Nephron progenitor cell (in vitro differentiated cells): ENCODE results near the gene SHROOM3.

Experiments used
- DNase-seq: peaks from one replicate; pipeline ENCODE4 v3.0.0; 2021
- H3K27ac Mint-ChIP-seq: 2 replicates; pipeline ENCODE4 v1.8.0; 2021; ENCODE audit warnings: mild to moderate bottlenecking, moderate library complexity, mixed read lengths
- H3K27me3 Mint-ChIP-seq: 2 replicates; pipeline ENCODE4 v1.8.0; 2021; ENCODE audit warnings: mild to moderate bottlenecking, low read depth, mixed read lengths; ENCODE audit not compliant: poor library complexity
- H3K36me3 Mint-ChIP-seq: 2 replicates; pipeline ENCODE4 v1.8.0; 2021; ENCODE audit warnings: low read depth, mixed read lengths
- H3K4me1 Mint-ChIP-seq: 2 replicates; pipeline ENCODE4 v1.8.0; 2021; ENCODE audit warnings: mixed read lengths
- H3K4me3 Mint-ChIP-seq: 2 replicates; pipeline ENCODE4 v1.8.0; 2021; ENCODE audit warnings: mild to moderate bottlenecking, moderate library complexity, mixed read lengths
- H3K9me3 Mint-ChIP-seq: 2 replicates; pipeline ENCODE4 v1.8.0; 2021; ENCODE audit warnings: mild to moderate bottlenecking, moderate library complexity, mixed read lengths
- TF ChIP-seq, protein P1 (sequence below): fragments of 200-600 bp; sonication (generic); IDR thresholded peaks from 2 replicates; pipeline ENCODE4 v1.5.0; 2021; ENCODE audit warnings: antibody characterized with exemption

Gene SHROOM3

DNA sequence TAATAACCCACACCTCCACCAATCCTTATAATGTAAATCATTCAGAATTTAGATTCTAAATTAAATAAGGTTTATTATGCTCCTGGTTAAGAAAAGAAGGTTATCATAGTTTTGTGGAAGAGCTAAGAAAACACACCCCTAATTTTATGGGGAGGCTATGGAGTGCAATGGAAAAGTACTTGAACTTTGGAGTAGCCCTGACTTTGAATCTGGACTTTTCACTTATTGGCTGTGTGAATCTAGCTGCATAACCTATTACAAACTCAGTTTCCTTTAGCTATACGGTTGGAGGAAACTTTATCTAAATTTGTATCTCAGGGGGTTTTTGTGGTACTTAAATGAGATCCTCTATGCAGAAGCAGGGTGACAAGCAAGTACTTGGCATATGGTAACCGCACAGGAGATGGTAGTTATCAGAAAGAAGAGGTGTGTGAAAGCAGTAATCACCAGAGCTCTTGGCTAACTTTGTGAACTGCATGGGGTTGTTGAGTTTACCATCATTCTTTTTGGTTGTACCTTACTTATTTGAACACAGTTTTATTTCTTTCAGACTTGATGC, 143.1 kb downstream of the SHROOM3 start:
- H3K36me3 Mint-ChIP-seq: peaks cover 13% of the 10 kb centered on the region
- H3K4me1 Mint-ChIP-seq: peaks cover 43% of the 10 kb centered on the region
- TF ChIP-seq, protein P1, sequence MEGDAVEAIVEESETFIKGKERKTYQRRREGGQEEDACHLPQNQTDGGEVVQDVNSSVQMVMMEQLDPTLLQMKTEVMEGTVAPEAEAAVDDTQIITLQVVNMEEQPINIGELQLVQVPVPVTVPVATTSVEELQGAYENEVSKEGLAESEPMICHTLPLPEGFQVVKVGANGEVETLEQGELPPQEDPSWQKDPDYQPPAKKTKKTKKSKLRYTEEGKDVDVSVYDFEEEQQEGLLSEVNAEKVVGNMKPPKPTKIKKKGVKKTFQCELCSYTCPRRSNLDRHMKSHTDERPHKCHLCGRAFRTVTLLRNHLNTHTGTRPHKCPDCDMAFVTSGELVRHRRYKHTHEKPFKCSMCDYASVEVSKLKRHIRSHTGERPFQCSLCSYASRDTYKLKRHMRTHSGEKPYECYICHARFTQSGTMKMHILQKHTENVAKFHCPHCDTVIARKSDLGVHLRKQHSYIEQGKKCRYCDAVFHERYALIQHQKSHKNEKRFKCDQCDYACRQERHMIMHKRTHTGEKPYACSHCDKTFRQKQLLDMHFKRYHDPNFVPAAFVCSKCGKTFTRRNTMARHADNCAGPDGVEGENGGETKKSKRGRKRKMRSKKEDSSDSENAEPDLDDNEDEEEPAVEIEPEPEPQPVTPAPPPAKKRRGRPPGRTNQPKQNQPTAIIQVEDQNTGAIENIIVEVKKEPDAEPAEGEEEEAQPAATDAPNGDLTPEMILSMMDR: no peak
- no peak overlapping the region for H3K4me3 Mint-ChIP-seq
- H3K27me3 Mint-ChIP-seq: peaks cover 6% of the 10 kb centered on the region
- H3K9me3 Mint-ChIP-seq: peaks cover 15% of the 10 kb centered on the region
- no peak overlapping the region for H3K27ac Mint-ChIP-seq
- no peak for DNase-seq

DNA sequence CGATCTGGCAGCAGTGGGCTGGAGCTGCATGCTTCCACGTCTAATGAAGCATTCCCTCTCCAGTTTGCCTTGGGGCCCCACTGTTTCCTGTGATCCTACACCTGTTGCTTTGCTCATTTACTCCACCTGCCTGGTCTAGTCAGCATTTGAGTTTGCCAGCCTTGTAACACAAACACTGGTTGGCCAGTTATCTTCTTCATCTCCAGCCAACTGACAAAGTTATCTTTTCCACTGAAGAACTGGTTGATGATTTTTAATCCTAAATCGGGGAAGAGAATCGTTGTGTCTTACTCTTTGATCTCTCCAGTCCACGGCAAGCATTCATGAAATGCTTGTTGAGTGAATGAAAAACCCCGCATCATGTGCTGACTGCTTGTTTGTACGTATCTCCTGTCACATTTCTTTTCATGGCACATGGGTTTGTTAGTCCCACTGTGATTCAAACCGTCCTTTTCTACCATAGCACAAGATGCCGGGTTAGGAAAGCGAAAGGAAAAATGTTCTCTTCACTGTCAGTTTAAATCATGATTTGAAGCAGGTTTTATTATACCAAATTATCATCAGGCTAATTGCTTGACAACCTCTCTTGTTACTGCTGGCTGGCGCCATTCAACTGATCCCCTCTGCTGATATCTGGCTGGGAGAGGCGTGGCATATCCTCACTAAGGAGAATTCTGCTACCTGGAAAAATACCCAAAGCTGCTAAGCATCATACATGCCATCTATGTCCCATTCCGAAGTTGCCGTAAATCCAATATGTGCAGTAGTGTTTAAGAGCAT, 144.8 kb downstream of the SHROOM3 start:
- Mint-ChIP-seq H3K27ac (no peak overlapping the region), H3K4me3 (no peak overlapping the region), H3K27me3 (peaks cover 3% of the 10 kb centered on the region), H3K36me3 (peaks cover 5% of the 10 kb centered on the region), H3K4me1 (peaks cover 46% of the 10 kb centered on the region), H3K9me3 (peaks cover 9% of the 10 kb centered on the region)
- no peak for DNase-seq
- TF ChIP-seq, protein P1: no peak

DNA sequence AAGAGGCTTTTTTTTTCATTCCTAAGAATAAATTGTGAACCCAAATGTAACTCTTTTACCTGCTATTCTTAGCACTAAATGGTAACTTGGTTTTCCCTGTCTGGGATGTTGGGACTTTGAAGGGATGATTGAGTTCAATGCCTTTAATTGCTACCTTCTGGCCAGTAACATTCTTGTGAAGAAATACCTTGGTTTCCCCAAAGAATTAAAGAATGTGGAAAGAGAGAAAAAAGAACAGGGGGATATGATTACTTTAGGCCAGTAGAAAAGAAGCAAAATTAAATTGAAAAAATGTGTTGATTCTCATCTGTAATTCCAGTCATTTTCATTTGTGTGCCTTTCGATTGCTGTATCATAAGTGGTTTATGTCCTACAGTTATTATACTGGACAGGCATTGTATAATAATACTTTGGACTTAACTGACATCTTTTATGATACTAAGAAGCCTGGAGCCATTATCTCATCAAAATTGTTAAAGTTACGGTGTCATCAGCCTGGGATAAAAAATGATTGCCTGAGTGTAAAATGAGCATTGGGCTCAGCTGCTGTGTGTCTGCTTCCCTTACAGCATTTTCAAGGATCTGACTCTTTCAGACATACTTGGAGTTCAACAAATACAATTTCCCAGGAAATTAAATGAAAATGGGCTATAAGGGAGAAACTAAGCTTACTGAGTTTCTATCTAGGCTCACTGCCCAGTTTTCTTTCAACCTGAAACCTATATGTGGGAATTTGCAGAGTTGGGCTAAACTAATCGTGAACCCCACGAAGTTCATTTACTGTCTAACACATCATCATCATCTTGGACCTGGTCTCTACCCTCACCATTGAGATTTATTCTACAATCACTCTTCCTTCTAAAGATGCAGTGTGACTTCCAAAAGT, 146.3 kb downstream of the SHROOM3 start:
- H3K9me3 Mint-ChIP-seq: no peaks in the 10 kb centered on the region
- no peak for DNase-seq
- peak overlapping the region; percentile 90 for H3K27ac Mint-ChIP-seq
- H3K27me3 Mint-ChIP-seq: peaks cover 3% of the 10 kb centered on the region
- H3K36me3 Mint-ChIP-seq: no peaks in the 10 kb centered on the region
- H3K4me3 Mint-ChIP-seq: no peak overlapping the region
- peaks cover 61% of the 10 kb centered on the region for H3K4me1 Mint-ChIP-seq
- TF ChIP-seq, protein P1: no peak

DNA sequence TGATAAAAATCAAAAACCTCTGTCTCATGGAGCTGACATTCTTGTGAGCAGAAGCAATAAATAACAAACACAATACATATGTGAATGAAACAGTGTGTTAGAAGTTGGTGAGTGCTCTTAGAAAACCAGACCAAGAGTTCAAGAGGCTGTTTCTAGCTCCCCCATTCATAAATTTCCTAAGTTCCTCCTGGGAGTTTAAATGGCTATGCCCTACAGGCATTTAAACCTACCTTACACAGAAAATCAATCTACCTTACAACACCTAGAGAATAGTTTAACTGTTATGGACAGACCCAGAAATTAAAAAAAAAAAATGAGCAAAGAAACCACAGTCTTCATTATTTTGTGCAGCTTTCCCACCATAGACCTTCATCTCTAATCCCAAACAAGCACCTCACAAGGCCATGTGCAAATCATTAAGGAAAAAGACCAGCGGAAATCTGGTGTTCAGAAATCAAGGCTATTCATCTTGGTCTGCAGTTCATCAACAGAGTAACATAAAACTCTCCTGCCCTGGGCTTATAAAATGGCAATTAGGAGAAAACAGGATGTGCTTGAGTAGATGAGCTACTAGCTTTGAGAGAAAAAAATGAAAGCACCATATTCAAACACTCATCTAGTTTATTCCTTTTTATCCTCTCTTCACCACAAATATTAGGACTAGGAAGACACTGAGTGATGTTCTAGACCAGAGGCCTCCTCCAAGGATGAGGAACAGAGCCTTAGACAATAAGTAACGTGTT, 147.2 kb downstream of the SHROOM3 start:
- no peak overlapping the region for H3K4me3 Mint-ChIP-seq
- H3K36me3 Mint-ChIP-seq: no peaks in the 10 kb centered on the region
- TF ChIP-seq, protein P1: no peak
- H3K4me1 Mint-ChIP-seq: peaks cover 70% of the 10 kb centered on the region
- H3K27me3 Mint-ChIP-seq: peaks cover 3% of the 10 kb centered on the region
- no peak for DNase-seq
- peak overlapping the region; percentile 90 for H3K27ac Mint-ChIP-seq
- no peaks in the 10 kb centered on the region for H3K9me3 Mint-ChIP-seq

DNA sequence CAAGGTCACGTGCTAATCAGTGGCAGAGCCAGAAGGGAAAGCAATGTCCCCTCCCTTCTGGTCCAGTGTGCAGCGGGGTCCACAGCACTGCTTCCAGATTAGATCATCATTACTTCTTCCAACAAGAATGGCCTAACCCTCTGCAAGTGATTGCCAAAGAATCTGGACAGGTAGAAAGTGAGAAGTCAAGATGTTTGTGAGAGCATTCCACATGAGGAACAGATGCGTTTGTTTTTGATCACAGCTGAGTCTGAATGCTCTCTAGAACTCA, 147.7 kb downstream of the SHROOM3 start:
- no peak for DNase-seq
- no peaks in the 10 kb centered on the region for H3K9me3 Mint-ChIP-seq
- peaks cover 3% of the 10 kb centered on the region for H3K27me3 Mint-ChIP-seq
- H3K27ac Mint-ChIP-seq: peak overlapping the region; percentile 90
- no peaks in the 10 kb centered on the region for H3K36me3 Mint-ChIP-seq
- H3K4me3 Mint-ChIP-seq: no peak overlapping the region
- TF ChIP-seq, protein P1: no peak
- H3K4me1 Mint-ChIP-seq: peaks cover 75% of the 10 kb centered on the region
